HepG2 (cell line): ENCODE data around the gene RAB43. TPM values are rescaled to one million over a fixed set of nuclear protein-coding genes. Genes with fewer than 3 reads are reported as not detected.

Experiments
- ARNT ChIP-seq: fragments of 450-650 bp; IDR thresholded peaks from 2 replicates; pipeline ENCODE4 v1.6.1; 2017
- E2F5 ChIP-seq: sonication (generic); formaldehyde crosslinking; conservative IDR thresholded peaks from 2 replicates; pipeline ENCODE4 v1.4.0; 2020; ENCODE audit warnings: missing genetic modification reagents
- FOSL2 ChIP-seq: sonication (generic); formaldehyde crosslinking; IDR thresholded peaks from 2 replicates; pipeline ENCODE4 v1.4.0; 2020; ENCODE audit warnings: missing genetic modification reagents
- FOXC1 ChIP-seq: sonication (generic); formaldehyde crosslinking; IDR thresholded peaks from 2 replicates; pipeline ENCODE4 v1.8.0; 2022; ENCODE audit warnings: mild to moderate bottlenecking, missing genetic modification reagents, borderline replicate concordance
- HINFP ChIP-seq: sonication (generic); formaldehyde crosslinking; IDR thresholded peaks from 2 replicates; pipeline ENCODE4 v1.4.0; 2020; ENCODE audit warnings: low read depth, mild to moderate bottlenecking, missing genetic modification reagents
- KDM4B ChIP-seq: sonication (generic); formaldehyde crosslinking; IDR thresholded peaks from 2 replicates; pipeline ENCODE4 v1.4.0; 2020; ENCODE audit warnings: missing genetic modification reagents
- MAF1 ChIP-seq: sonication (generic); formaldehyde crosslinking; IDR thresholded peaks from 2 replicates; pipeline ENCODE4 v1.5.0; 2020; ENCODE audit warnings: missing genetic modification reagents, borderline replicate concordance
- MED13 ChIP-seq: sonication (generic); formaldehyde crosslinking; IDR thresholded peaks from 2 replicates; pipeline ENCODE4 v1.5.0; 2020; ENCODE audit warnings: missing genetic modification reagents
- SMAD3 ChIP-seq: sonication (generic); formaldehyde crosslinking; IDR thresholded peaks from 2 replicates; pipeline ENCODE4 v1.4.0; 2020; ENCODE audit warnings: missing genetic modification reagents
- ZNF354B ChIP-seq: sonication (generic); formaldehyde crosslinking; IDR thresholded peaks from 2 replicates; pipeline ENCODE4 v1.8.0; 2022; ENCODE audit warnings: mild to moderate bottlenecking, missing genetic modification reagents
- ZNF530 ChIP-seq: sonication (generic); formaldehyde crosslinking; IDR thresholded peaks from 2 replicates; pipeline ENCODE4 v1.5.0; 2020; ENCODE audit warnings: low read depth, mild to moderate bottlenecking, missing genetic modification reagents
- ZNF558 ChIP-seq: sonication (generic); formaldehyde crosslinking; IDR thresholded peaks from 2 replicates; pipeline ENCODE4 v1.9.0; 2022; ENCODE audit warnings: mild to moderate bottlenecking, missing genetic modification reagents, borderline replicate concordance
- ZNF883 ChIP-seq: sonication (generic); formaldehyde crosslinking; IDR thresholded peaks from 2 replicates; pipeline ENCODE4 v1.5.1; 2020; ENCODE audit warnings: mild to moderate bottlenecking, missing genetic modification reagents; ENCODE audit errors: not compliant biosample characterization
- polyA plus RNA-seq, 8 experiments: library from polyadenylated mRNA; depleted of rRNA in 3 of 8; stranded (reverse) in 7 of 8; unstranded in 1 of 8; fragments of >200 nt; fragmentation: Illumina TruSeq in 4 of 8; extraction: Trizol in 4 of 8; gene quantifications; 2 replicates each; pipeline versions ENCODE4 v1.2.1 to v1.2.3, GENCODE V29; 2011 to 2016; ENCODE audit warnings: low read depth in 4 of 8, missing spikeins in 1 of 8, mixed read lengths in 1 of 8; ENCODE audit not compliant: insufficient read depth in 1 of 8
- total RNA-seq, 5 experiments: library from RNA; depleted of rRNA; stranded (reverse); fragments of >200 nt; fragmentation: Illumina TruSeq; extraction: Trizol; gene quantifications; 2 replicates each; pipeline ENCODE4 v1.2.3, GENCODE V29; 2016; ENCODE audit warnings: low read depth in 1 of 5
- TF ChIP-seq, protein P1 (sequence below): sonication (generic); formaldehyde crosslinking; IDR thresholded peaks from 2 replicates; pipeline ENCODE4 v1.4.0; 2020; ENCODE audit warnings: missing genetic modification reagents, low read depth, mild to moderate bottlenecking, borderline replicate concordance
- TF ChIP-seq, protein P2 (sequence below): sonication (generic); formaldehyde crosslinking; IDR thresholded peaks from 2 replicates; pipeline ENCODE4 v1.4.0; 2020; ENCODE audit warnings: mild to moderate bottlenecking, missing genetic modification reagents

Gene RAB43
- total and polyA plus RNA-seq, 2 of the 13 experiments (the other 11 are each of a cell fraction or from before 2014, with no cell fraction given): 11.8 to 18.4 TPM

GRCh38 chr3:129160891-129161859, 39.6 kb upstream of the RAB43 start, which contains the start of gene ISY1 (continued):
- TF ChIP-seq FOXC1 (CRISPR knock-in tag) (no peak), KDM4B (no peak), HINFP (CRISPR knock-in tag) (peak; percentile 91), ARNT (no peak), SMAD3 (CRISPR knock-in tag) (0 out of 2 replicates have a peak, but pooled peaks have one; percentile 67), ZNF354B (0 out of 2 replicates have a peak, but pooled peaks have one; percentile 60), ZNF530 (CRISPR knock-in tag) (no peak), MAF1 (CRISPR knock-in tag) (0 out of 2 replicates have a peak, but pooled peaks have one; percentile 30), MED13 (no peak), E2F5 (CRISPR knock-in tag) (no peak), FOSL2 (no peak; the same call in none of the 2 replicates), ZNF883 (CRISPR knock-in tag) (peak; percentile 11), ZNF558 (peak; percentile 82; the same call in 1 of the 2 replicates)
- TF ChIP-seq, protein P1, sequence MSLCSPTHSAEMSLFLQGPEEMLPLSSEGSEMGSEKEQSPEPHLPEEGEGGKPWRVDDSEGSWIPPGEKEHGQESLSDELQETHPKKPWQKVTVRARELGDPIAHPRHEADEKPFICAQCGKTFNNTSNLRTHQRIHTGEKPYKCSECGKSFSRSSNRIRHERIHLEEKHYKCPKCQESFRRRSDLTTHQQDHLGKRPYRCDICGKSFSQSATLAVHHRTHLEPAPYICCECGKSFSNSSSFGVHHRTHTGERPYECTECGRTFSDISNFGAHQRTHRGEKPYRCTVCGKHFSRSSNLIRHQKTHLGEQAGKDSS (CRISPR knock-in tag): 0 out of 2 replicates have a peak, but pooled peaks have one; percentile 23
- TF ChIP-seq, protein P2, sequence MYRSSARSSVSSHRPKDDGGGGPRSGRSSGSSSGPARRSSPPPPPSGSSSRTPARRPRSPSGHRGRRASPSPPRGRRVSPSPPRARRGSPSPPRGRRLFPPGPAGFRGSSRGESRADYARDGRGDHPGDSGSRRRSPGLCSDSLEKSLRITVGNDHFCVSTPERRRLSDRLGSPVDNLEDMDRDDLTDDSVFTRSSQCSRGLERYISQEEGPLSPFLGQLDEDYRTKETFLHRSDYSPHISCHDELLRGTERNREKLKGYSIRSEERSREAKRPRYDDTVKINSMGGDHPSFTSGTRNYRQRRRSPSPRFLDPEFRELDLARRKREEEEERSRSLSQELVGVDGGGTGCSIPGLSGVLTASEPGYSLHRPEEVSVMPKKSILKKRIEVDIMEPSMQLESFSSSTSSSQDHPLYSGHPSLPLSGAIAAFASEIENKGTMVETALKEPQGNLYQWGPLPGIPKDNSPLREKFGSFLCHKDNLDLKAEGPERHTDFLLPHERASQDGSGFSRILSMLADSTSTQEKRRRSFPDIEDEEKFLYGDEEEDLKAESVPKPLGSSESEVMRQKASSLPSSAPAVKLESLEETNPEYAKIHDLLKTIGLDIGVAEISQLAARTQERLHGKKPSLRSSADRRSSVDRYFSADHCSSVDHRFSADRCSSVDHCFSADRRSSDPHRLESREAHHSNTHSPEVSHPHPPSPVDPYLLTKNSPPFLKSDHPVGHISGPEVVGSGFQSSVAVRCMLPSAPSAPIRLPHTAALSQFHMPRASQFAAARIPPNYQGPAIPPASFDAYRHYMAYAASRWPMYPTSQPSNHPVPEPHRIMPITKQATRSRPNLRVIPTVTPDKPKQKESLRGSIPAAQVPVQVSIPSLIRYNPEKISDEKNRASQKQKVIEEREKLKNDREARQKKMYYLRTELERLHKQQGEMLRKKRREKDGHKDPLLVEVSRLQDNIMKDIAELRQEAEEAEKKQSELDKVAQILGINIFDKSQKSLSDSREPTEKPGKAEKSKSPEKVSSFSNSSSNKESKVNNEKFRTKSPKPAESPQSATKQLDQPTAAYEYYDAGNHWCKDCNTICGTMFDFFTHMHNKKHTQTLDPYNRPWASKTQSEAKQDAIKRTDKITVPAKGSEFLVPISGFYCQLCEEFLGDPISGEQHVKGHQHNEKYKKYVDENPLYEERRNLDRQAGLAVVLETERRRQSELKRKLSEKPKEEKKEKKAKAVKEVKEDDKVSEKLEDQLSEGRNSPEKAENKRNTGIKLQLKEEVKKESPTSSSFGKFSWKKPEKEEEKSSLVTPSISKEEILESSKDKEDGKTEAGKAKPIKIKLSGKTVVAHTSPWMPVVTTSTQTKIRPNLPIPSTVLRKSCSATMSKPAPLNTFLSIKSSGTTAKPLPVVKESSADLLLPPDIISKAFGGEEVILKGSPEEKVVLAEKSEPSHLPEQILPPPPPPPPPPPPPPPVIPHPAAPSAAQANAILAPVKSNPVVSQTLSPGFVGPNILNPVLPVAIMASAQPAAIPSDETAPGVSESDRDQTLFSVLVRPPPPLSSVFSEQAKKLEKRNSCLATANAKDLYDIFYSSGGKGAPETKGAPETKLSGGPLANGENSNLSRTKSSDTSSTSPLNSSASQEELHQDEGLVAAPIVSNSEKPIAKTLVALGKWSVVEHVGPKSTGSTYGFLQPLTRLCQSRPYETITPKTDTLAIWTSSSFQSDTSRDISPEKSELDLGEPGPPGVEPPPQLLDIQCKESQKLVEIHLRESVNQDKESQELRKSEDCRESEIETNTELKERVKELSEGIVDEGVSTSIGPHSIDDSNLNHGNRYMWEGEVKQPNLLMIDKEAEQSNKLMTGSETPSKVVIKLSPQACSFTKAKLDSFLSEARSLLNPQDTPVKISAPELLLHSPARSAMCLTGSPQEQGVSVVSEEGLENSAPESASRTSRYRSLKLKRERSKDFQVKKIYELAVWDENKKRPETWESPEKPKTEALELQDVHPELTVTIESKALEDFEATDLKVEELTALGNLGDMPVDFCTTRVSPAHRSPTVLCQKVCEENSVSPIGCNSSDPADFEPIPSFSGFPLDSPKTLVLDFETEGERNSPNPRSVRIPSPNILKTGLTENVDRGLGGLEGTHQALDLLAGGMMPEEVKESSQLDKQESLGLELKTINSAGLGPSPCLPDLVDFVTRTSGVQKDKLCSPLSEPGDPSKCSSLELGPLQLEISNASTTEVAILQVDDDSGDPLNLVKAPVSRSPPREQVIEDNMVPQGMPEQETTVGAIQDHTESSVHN (CRISPR knock-in tag): no peak
